HG03066 (cell line): ENCODE data around the gene GPR35.

Source experiments
- ATAC-seq: cut with Tn5 transposase; IDR thresholded peaks from one replicate; pipeline ENCODE4 v1.9.1; 2021; ENCODE audit warnings: low read depth; ENCODE audit not compliant: unreplicated experiment

Gene GPR35

DNA sequence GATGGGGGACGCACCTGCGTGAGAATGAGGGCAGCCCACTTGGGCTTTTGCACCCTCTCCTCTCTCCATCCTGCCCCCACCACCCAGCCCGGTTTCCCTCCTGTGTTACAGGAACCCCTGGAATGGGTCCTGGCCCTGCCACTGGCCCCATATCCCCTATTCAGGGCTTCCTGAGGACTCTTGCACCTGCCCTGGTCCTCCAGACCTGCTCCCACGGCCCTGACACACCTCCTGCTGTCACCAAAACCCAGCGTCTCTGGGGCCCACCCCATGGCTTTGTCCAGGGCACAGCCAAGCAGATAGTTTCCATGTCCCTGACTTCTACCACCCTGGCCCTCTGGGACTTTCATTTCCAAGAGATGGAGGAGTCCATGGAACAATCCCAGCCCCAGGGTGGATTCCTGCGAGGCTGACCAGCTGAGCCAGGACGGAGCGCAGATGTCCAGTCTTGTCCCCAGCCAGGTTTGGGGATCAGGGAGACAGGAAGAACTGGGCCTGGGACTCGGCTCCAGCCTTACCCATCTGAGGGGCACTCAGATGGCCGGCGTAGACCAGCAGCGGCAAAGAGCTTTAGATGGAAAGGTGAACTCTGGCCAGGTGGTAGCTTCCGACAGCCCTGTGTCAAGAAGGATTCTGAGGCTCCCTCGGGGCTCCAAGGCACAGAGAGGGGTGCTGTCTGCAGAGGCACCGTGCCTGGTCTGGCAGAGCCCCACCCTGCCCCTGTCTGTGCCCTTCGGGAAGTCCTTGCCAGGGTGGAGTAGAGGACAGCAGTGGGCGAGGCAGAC lies 12.0 kb downstream of the GPR35 start:
- no peak for ATAC-seq

DNA sequence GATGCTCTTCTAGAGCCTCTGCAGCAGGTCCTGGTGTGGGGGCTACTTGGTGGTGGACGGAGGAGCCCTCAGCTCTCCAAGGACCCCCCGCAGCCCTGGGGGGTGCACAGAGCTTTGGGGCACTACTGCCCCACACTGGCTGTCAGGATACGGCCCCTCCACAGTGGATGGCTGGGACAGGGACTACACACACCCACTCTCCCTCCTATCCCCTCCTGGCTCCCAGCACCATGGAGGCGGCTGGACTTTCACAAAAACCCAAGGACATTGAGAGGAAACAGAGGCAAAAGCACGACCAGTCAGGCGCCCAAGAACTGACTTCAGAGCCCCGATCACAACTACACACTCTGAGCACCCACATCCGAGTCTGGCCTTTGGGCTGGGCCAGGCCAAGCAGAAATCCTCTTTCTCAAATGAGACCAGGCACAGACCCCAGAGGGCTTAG lies 12.6 kb downstream of the GPR35 start:
- no peak for ATAC-seq

DNA sequence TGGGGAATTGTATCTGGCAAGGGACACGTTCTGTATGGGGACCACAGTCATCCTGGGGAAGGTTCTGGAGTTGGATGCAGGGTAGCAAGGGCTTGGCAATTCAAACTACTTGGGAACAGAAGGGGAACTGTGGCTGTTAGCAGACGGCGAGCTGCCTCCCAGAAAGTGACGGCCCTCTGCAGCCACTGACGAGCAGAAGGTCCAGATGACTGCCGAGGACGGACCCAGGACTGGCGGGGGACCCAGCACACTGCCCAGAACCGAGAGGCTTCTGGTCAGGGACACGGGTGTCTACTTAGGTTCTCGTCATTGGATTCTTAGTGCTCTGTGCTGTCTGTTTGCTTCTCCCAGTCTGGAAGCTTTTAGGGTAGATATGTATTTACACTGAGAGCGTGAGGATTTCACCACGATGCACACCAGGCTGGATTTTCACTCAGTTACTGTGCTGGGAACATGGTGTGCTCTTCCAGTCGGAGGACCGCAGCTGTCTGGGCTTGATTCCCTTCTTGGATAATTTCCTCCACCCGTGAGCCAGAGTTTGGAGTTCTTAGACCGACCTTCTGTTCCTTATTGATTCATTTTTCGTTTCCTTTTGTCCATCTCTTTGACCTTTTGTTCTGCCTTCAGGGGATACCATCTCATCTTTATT lies 13.4 kb downstream of the GPR35 start:
- ATAC-seq = no peak

DNA sequence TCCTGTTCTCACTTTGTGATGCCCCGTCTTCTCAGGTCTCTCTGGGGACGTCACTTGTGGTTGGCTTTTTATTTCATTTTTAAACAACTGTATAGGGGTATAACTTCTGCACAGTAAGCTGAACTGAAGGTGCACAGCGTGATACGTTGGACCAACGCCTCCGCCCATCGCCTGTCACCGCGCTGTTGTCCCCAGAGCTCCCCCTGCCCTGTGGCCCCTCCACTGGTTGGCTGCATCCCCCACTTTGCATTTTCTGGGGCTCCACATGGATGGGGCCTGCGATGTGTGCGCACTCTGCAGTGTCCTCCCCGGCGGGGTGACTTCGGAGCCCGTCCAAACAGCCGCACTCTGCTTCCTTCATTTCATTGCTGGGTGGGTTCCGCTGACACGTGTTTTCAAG lies 14.3 kb downstream of the GPR35 start:
- no peak for ATAC-seq

DNA sequence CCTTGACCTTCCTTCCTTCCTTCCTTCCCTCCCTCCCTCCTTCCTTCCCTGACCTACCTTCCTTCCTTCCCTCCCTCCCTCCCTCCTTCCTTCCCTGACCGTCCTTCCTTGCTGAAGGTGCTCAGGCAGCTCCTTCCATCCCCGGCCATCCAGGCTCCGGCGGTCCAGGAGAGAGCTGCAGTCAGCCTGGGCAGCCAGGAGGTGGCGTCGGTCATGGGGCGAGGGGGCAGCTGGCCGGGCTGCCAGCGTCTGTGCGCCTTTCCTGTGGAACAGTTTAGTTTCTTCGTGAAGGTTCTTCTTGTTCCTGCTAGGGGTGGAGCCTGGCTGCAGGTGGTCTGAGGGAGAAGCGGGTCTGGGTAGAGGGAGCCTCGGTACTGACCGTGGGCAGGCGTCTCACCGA lies 15.7 kb downstream of the GPR35 start:
- ATAC-seq = no peak

DNA sequence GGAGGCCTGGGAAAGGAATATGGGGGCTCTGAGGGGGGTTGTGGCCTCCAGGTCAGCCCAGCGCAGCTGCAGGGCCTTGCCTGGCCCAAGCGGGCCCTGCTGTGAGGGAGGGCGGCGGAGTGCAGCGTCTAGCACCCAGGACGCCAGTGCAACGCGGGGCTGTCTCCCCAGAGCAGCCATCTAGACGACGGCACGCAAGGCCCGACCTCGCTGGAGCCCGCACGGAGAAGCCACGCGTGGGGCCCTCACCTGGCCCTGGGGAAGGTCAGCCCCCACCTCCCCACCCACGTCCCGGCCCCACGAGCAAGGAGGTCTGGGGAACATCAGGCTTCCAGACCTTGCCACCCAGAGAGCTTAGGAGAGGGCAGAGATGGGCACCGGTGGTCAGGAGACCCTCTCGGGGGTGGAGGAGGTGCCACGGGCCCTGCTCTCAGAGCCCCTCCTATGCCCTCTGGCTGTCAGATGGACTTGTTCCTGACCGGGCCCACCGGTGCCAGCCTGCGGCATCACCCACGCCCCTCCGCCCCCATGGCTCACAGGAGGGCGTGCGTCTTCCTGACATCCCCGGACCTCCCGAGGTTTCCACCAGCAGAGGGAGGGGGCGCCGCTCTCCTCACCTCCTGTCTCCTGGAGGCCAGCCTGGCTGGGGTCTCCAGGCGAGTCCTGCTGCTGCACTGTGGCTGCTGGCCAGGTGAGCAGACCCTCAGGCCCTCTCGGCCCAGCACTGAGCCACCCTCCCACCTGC lies 17.0 kb downstream of the GPR35 start:
- ATAC-seq = no peak

DNA sequence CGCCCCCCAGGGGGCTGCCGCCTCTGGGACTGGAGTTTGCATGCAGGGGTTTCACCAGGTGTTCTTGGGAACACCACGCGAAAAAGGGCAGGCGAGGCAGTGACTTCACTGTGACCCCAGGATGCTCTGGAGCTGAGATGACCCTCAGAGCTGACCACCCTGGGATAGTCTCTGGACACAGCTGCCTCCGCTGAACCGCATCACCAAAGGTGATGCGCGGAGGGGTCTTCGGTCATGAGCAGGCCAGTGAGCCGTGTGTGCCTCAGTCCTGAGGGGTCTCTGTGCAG lies 17.5 kb downstream of the GPR35 start:
- no peak for ATAC-seq

DNA sequence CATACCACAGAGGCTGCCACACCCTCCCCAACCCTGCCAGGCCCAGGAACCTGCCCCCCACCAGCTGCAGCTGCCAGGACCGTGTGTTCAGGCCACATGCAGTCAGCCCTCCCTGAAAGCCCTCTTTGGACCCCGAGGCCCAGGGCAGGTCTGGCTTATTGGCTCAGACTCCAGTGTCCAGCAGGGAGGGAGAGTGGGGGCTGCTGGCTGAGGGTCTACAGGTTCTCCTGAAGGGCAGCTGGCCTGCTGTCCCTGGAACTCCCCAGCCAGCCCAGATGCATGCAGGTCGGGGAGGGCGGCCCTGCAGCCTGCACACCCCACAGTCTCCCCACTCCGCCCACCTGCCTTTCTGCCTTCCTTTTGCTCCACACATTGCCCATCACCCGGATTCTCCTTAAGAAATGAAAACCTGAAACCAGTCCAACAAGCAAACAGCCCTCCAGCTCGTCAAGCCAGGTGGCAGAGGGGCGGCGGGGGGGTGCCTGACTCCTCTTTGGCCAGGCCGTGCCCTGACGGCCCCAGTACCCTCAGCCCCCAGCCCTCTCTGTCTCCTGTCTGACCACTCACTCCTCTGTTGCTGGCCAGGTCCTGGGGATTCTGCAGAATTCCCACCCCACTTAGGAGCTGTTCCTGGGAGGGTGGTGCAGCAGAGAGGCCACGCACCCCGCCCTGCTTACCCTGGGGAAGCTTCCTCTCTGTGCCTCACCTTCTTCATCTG lies 18.0 kb downstream of the GPR35 start:
- ATAC-seq = no peak

DNA sequence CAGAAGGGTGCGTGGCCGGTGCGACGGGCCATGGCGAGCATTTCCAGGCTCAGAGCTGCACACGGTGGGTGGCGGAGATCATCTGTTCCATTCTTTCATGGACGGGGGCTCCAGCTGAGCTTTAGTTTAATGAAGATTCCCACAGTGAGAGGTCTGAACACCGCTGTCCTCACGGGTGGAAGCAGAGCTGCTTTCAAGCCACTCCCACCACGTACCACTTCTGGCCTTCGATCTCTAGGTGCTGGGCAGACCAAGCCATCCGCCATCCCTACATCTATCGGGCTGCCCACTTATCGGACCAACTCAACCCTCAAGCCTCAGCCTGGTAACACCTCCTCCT lies 18.5 kb downstream of the GPR35 start:
- no peak for ATAC-seq

DNA sequence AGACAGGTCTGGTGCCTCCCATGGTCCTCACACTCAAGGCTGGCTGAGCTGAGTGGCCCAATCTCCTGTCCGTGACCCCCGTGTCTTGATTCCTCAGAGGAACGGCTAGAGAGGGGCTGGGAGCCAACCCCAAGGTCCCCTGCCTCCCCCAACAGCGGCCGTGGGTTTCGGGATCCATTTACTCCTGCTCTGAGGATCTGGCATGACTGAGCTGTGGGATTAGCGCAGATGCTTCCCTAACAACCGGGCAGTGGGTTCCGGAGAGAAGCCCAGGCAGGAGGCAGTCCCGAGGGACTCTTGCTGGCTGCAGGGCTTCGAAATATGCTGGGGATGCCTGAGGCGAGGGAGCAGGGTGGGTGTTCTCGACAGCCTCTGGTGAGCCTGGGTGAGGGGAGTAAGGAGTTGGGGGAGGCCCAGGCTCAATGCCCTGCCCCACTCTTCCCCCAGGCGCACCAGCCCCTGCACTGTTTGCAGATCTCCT lies 18.9 kb downstream of the GPR35 start:
- ATAC-seq = no peak

DNA sequence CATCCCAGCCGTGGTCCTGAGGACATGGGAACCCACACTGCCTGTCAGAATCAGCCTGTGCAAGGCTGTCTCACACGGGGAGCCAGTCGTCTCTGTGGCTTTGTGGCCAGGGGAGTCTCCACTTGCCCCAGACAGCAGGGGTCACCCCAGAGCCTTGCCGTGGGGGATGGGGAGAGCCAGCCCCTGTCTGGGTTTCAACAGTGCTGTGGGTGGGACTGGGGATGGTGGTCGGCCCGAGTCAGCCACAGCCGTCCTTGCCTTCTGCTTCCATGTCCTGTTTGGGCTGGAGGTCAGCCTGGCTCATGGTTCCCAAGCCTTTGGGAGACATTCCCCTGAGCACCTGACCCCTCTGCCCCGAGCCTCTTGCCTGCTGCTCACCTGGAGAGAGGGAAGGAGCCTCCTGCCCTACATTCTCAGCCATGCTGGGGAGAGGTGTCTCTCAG lies 19.6 kb downstream of the GPR35 start:
- ATAC-seq = no peak

DNA sequence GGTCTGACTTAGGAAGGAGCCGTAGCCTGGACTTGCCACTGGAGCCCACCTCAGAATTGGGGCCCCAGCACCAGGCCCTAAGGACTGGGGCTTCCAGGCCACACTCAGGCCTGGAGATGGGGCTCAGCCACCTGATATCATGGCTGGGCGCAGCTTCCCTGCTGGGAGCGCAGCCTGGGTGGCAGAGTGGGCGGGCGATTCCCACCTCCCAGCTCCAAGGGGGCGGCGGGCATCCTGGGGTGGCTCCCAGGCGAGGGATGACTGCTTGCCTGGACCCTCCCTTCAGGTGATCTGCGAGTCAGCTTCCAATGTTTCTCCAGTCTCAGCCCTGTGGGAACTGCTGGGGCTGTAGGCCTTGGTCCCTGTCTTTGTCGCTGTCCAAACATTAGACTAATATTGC lies 20.1 kb downstream of the GPR35 start:
- no peak for ATAC-seq

DNA sequence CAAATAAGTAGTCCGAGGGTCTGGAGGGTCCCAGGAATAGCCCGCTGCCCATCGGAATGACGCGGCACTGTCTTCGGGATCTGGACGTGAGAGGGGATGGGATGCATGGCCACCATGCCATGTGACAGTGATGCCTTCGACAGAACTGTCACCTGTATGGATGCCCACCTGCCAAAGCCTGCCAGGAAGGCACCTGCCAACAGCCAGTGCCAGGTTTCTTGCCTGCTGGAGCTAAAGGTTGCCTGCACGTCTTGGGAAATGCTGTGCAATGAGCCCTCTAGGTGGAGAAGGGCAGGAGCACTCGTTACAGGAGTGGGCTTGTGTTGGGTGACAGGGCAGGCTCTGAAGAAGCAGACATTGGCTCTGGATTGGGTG lies 20.5 kb downstream of the GPR35 start:
- no peak for ATAC-seq

DNA sequence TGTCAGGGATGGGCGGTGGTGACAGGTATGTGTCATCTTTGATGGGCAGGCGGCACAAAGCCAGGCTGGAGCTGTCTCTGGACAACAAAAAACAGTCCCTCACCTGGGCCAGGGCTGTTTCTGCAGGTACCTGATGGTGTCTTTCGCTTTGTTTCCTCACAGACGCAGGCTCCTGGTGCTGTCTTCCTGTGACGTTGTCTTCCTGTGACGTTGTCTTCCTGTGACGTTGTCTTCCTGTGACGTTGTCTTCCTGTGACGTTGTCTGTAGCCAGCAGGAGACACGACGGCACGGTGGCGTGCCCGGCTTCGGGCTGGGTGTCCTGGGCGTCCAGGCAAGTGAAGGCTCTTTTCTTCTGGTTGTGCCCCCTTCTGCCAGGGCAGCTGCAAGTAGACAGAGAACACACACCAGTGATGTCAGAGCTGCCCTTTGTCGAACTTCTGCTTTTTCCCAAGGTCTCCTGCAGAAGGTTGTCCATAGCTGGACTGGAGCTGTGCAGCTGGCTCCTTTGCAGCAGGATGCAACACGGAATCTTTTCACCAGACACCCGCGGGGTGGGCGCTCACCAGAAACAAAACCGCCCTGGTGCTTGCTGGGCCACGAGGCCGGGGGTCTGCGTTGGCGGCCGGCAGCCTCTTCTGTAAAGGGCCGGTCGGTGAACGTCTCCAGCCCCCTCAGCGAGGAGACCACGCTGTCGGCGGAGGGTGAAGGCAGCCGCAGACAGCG lies 21.1 kb downstream of the GPR35 start:
- no peak for ATAC-seq

DNA sequence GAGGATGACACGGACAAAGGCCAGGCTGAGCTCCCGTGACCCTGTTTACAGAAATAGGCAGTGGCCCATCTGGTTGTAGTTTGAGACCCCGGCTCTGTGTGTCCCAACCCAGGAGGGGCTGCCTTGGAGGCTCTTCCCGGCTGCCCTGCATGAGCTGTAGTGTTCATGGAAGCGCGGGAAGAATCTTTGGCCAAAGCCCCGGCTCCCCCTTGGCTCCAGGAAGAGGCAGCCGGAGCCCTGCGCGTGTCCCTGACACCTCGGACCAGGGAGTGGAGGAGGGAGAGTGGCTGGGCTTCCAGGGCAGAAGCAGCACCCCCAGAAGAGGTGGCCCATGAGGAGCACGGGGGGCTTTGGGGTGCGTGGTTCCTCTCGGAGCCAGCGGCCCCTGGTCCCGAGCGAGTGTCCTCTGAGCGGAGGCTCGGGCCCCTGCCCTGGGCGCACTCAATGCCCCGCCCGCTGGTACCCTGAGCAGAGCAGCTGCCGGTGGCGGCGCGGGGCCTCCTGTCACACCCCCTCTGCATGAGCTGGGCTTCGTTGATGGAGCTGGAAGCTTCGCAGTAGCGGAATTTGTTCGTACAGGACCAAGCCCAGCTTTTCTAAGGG lies 21.7 kb downstream of the GPR35 start:
- no peak for ATAC-seq

DNA sequence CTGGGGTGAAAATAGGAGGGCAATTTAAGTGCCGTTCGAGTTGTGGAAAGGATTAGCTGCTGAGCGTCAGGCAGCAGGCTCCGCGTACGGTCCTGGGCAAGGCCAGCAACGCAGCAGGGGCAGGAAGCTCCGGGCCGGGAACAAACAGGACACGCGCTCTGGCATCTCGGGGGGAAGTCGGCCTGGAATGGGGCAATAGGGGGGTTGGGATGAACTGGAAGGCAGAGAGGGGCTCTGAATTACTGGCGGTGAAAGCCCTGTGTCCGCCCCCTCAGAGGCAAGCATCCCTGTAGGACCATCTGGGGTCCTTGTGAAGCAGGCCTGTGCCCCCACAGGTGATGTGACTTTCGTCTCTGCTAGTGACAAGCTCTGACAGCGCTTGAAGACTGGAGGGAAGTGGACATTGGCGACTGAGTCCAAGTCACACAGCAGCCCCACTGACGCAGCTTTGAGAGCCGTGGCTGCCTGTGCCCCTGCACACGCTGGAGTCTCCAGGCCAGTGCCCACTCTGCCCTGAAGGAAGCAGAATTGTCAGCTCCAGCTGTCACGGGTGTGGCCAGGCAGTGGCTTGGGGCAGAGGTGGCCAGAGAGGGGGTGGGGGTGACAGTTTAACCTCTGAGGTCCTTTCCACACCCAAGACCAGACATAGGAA lies 22.3 kb downstream of the GPR35 start:
- ATAC-seq = no peak

DNA sequence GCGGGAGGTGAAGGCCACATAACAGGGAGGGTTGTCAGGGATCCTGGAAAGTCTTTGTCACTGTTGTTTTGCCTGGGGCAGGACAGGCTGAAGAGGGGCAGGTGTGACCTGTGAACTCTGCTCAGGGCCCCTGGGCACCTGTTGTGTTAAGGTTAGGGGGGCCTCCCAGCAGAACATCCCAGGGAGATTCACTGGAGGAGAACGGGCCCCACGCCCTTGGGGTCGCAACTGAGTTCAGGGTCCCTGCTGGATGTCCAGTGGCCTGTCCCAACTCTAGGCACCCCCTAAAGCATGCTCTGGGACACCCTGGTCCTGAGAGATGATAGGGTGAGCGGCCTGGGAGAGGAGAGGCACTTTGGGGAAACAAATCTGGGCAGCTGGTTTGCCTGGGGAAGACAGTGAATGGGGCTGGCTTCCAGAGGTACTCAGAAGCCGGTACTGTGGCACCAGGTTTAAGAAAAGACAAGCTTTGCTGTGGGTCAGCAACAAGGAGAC lies 22.9 kb downstream of the GPR35 start:
- no peak for ATAC-seq

DNA sequence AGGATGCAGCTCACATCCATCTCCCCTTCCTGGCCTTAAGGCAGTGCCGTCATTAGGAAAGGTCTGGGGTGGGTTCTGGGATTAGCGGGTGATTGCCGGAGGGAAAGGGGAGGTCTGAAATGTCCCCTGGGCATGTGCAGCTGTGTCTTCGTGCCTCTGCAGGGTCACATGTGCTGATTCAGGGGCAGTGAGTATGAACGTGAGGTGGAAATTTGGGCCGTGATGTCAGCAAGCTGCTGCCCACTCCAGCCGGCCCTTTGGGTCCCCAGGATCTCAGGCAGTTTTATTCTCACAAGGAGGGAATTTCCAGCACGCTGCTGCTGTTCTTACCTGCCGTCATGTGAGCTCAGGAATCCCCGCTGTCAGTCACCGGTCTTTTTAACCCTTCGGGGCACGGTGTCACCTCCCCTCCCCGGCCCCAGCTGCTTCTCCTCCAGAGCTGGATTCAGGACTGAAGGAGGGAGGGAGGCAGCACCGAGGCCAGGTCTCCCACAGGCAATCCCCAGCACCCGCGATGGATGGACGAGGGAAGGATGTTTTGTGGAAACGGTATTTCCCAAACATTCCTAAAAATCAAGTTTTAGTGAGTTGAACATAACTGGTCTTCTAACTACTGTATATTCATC lies 23.5 kb downstream of the GPR35 start:
- ATAC-seq = no peak

DNA sequence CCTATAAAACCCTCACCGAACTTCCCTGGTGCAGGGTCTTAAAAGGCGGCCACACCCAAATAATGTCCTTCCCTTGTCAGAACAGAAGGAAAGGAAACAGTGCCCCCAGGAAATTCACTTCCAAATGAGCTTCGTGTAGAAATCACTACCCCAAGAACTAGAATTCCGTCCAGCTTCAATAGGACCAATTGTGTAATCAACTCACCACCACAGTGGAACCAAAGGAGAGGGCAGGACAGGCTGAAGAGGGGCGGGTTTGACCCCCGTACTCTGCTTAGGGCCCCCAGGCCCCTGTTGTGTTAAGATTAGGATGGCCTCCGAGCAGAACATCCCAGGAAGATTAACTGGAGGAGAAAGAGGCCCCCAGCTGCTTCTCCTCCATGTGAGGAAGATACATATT lies 24.1 kb downstream of the GPR35 start:
- ATAC-seq = no peak
